Measurements from ENCODE around the gene CC2D2B. TPM values are rescaled to one million over a fixed set of nuclear protein-coding genes. Genes with fewer than 3 reads are reported as not detected.

CC2D2B gene
- total RNA-seq, 1 experiment from 2014 or later = 0.21 TPM

GRCh38 chr10:95876756-95877155 lies 31.0 kb upstream of the CC2D2B start:
- Histone ChIP-seq H3K4me1 (ENCODE audit: control insufficient read depth, insufficient read depth, low read length) (no peaks in the 10 kb centered on the region), H3K4me3 (ENCODE audit: low read depth in 2 of 2, low read length in 2 of 2) (no peak overlapping the region), H3K27ac (ENCODE audit: low read length) (no peak overlapping the region), H3K9me3 (ENCODE audit: control insufficient read depth, insufficient read depth, low read depth, low read length) (no peaks in the 10 kb centered on the region), H3K36me3 (ENCODE audit: control insufficient read depth, insufficient read depth, low read length) (no peaks in the 10 kb centered on the region; the same call in 1 of the 2 replicates), H3K27me3 (ENCODE audit: control insufficient read depth, insufficient read depth, low read length) (no peaks in the 10 kb centered on the region)
- no TSS peak for BruUV-seq (replicated peaks)
- in situ Hi-C loops (cut with HindIII; ENCODE audit: low pct_unique_long_range_greater_than_20kb, low sequenced_read_pairs) = no loop called here
- CTCF ChIA-PET = no interaction called here
- TF ChIP-seq SIN3A (IDR thresholded peaks at IDR 0.05; ENCODE audit: borderline replicate concordance, insufficient read depth, low read depth, low read length) (no peak), POLR2AphosphoS5 (IDR thresholded peaks at IDR 0.05; ENCODE audit: low read depth, low read length) (no peak), CTCF (IDR thresholded peaks at IDR 0.05) (no peak), REST (IDR thresholded peaks at IDR 0.05; ENCODE audit: insufficient read depth in 1 of 2, low read depth in 2 of 2, low read length in 1 of 2) (no peak), TCF7L2 (IDR thresholded peaks at IDR 0.05; ENCODE audit: low read depth, low read length) (no peak)
- POLR2A ChIA-PET = no interaction called here
- no peak for DNase-seq (ENCODE audit: low read depth, low spot score)
- intact Hi-C loops (cut with micrococcal nuclease; ENCODE audit: unreplicated experiment) = no loop called here
- no peak for ATAC-seq

- H3K27ac ChIP-seq (ENCODE audit: low read length) = no peak overlapping the region
- in situ Hi-C loops (cut with HindIII; ENCODE audit: low pct_unique_long_range_greater_than_20kb, low sequenced_read_pairs) = no loop called here
- no peaks in the 10 kb centered on the region for H3K9me3 ChIP-seq (ENCODE audit: control insufficient read depth, insufficient read depth, low read depth, low read length)
- CTCF ChIA-PET = no interaction called here
- H3K4me3 ChIP-seq (ENCODE audit: low read depth in 2 of 2, low read length in 2 of 2) = no peak overlapping the region
- DNase-seq (ENCODE audit: low read depth, low spot score) (no peak), ATAC-seq (no peak)
- H3K4me1 ChIP-seq (ENCODE audit: control insufficient read depth, insufficient read depth, low read length) = no peaks in the 10 kb centered on the region
- intact Hi-C loops (cut with micrococcal nuclease; ENCODE audit: unreplicated experiment) = no loop called here
- POLR2A ChIA-PET = no interaction called here
- TF ChIP-seq REST (IDR thresholded peaks at IDR 0.05; ENCODE audit: insufficient read depth in 1 of 2, low read depth in 2 of 2, low read length in 1 of 2) (no peak), POLR2AphosphoS5 (IDR thresholded peaks at IDR 0.05; ENCODE audit: low read depth, low read length) (no peak), SIN3A (IDR thresholded peaks at IDR 0.05; ENCODE audit: borderline replicate concordance, insufficient read depth, low read depth, low read length) (no peak)
- no TSS peak for BruUV-seq (replicated peaks)
- H3K36me3 ChIP-seq (ENCODE audit: control insufficient read depth, insufficient read depth, low read length) = no peaks in the 10 kb centered on the region; the same call in 1 of the 2 replicates
- no peaks in the 10 kb centered on the region for H3K27me3 ChIP-seq (ENCODE audit: control insufficient read depth, insufficient read depth, low read length)
Observed at GRCh38 chr10:95877881-95878280, 29.9 kb upstream of the CC2D2B start.

All from Panc1 (cell line).